Mononuclear cell (primary cell): ENCODE measurements around the gene EHF. TPM values are rescaled to one million over a fixed set of nuclear protein-coding genes. Genes with fewer than 3 reads are reported as not detected.

Source experiments
- H3K27me3 ChIP-seq: 2 replicates; pipeline ENCODE4 v1.6.0; 2011; ENCODE audit warnings: low read length, control low read depth; ENCODE audit not compliant: insufficient read depth
- H3K4me1 ChIP-seq: 2 replicates; pipeline ENCODE4 v1.5.1; 2011; ENCODE audit warnings: mild to moderate bottlenecking, low read length, control low read depth; ENCODE audit not compliant: insufficient read depth
- H3K4me3 ChIP-seq: 2 replicates; pipeline ENCODE4 v1.5.1; 2011; ENCODE audit warnings: mild to moderate bottlenecking, low read length, moderate library complexity
- H3K9me3 ChIP-seq: 2 replicates; pipeline ENCODE4 v1.5.1; 2011; ENCODE audit warnings: low read depth, mild to moderate bottlenecking, control low read depth, low read length
- total RNA-seq: library from RNA; depleted of rRNA; stranded (reverse); fragments of >200 nt; gene quantifications from one replicate; pipeline ENCODE4 v1.2.3, GENCODE V29; 2012

The EHF gene
- total RNA-seq, 1 donor: 0.10 TPM

DNA sequence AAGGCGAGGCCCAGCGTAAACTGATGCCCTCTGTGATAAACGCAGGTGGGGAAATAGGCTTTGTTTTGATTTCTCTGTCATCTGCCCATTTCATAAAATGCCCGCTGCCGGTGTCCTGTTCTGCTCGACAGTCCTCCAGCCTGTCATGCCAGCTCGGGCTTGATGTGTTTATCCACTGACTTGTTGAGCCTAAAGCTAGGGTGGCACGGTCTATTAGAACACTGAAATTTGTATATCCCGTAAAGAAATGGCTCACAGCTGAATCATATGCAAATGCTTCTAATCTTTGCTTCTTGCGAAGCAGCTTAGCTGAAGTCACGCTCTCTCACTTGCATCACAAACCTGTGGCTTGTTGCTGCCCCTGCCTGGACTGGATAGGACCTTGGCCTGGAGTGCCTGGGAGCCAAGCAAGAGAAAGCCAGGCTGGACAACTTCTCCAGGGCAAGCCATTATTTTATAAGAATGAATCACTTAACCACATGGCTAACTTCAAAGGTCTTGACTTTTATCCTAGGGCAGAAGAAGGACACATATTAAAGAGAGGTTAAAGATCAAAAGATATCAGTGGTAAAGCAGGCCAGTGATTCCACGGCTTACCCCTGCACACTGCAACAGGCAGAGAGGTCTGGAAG is 33.1 kb downstream of the EHF start:
- Histone ChIP-seq H3K4me3 (no peak overlapping the region), H3K4me1 (peaks cover 59% of the 10 kb centered on the region), H3K27me3 (no peaks in the 10 kb centered on the region), H3K9me3 (no peaks in the 10 kb centered on the region)

- Histone ChIP-seq H3K4me1 (peaks cover 57% of the 10 kb centered on the region), H3K27me3 (no peaks in the 10 kb centered on the region), H3K4me3 (no peak overlapping the region), H3K9me3 (no peaks in the 10 kb centered on the region)
Measured at GRCh38 chr11:34654483-34655334, 33.8 kb downstream of the EHF start.

GRCh38 chr11:34655335-34656008 is 34.6 kb downstream of the EHF start:
- H3K9me3 ChIP-seq: no peaks in the 10 kb centered on the region
- H3K4me3 ChIP-seq: no peak overlapping the region
- peaks cover 50% of the 10 kb centered on the region for H3K4me1 ChIP-seq
- no peaks in the 10 kb centered on the region for H3K27me3 ChIP-seq

- Histone ChIP-seq H3K9me3 (no peaks in the 10 kb centered on the region), H3K27me3 (no peaks in the 10 kb centered on the region)
Measured at GRCh38 chr11:34656062-34656720, 35.3 kb downstream of the EHF start.

GRCh38 chr11:34658071-34659015 is 37.5 kb downstream of the EHF start:
- Histone ChIP-seq H3K4me1 (peaks cover 21% of the 10 kb centered on the region), H3K9me3 (no peaks in the 10 kb centered on the region)

More at GRCh38 chr11:34656062-34656720, 35.3 kb downstream of the EHF start:
- peaks cover 43% of the 10 kb centered on the region for H3K4me1 ChIP-seq
- no peak overlapping the region for H3K4me3 ChIP-seq

DNA sequence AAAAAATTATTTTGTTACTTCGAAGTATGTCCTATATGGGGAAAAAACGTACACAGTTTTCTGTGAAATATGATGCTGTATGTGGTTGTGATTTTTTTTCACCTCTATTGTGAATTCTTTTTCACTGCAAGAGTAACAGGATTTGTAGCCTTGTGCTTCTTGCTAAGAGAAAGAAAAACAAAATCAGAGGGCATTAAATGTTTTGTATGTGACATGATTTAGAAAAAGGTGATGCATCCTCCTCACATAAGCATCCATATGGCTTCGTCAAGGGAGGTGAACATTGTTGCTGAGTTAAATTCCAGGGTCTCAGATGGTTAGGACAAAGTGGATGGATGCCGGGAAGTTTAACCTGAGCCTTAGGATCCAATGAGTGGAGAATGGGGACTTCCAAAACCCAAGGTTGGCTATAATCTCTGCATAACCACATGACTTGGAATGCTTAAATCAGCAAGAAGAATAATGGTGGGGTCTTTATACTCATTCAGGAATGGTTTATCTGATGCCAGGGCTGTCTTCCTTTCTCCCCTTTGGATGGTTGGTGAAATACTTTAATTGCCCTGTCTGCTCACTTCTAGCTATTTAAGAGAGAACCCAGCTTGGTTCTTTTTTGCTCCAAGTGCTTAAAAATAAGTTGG is 38.3 kb downstream of the EHF start:
- H3K4me3 ChIP-seq: no peak overlapping the region
- H3K4me1 ChIP-seq: peaks cover 12% of the 10 kb centered on the region
- no peaks in the 10 kb centered on the region for H3K27me3 ChIP-seq
- no peaks in the 10 kb centered on the region for H3K9me3 ChIP-seq

More at GRCh38 chr11:34658071-34659015, 37.5 kb downstream of the EHF start:
- no peak overlapping the region for H3K4me3 ChIP-seq
- H3K27me3 ChIP-seq: no peaks in the 10 kb centered on the region

- no peak overlapping the region for H3K4me3 ChIP-seq
- H3K9me3 ChIP-seq: no peaks in the 10 kb centered on the region
- no peaks in the 10 kb centered on the region for H3K27me3 ChIP-seq
- no peaks in the 10 kb centered on the region for H3K4me1 ChIP-seq
Measured at GRCh38 chr11:34665077-34665835, 44.4 kb downstream of the EHF start.

GRCh38 chr11:34667810-34668582 is 47.1 kb downstream of the EHF start:
- Histone ChIP-seq H3K9me3 (no peaks in the 10 kb centered on the region), H3K4me1 (no peaks in the 10 kb centered on the region), H3K27me3 (no peaks in the 10 kb centered on the region), H3K4me3 (no peak overlapping the region)

- Histone ChIP-seq H3K27me3 (no peaks in the 10 kb centered on the region), H3K4me1 (no peaks in the 10 kb centered on the region), H3K9me3 (no peaks in the 10 kb centered on the region), H3K4me3 (no peak overlapping the region)
Measured at GRCh38 chr11:34668583-34669053, 47.7 kb downstream of the EHF start.

DNA sequence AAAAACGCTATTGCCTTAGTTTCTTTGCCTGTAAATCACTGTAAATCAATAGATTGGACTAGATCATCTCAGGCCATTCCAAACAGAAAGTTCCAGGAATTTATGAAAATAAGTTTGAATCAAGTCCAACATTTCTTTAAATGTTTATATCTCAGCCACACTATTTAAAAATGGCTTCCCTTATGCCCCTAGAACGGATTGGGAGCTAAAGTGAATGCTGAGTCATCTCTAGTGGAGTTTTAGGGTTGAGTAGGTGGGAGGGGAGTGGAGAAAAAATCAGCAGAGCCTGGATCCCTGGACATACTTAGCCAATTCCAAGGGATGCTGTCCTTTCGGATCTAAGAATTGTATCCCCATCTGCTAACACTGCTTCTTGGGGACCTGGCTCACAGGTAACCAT is 48.6 kb downstream of the EHF start:
- no peaks in the 10 kb centered on the region for H3K27me3 ChIP-seq
- no peaks in the 10 kb centered on the region for H3K9me3 ChIP-seq
- H3K4me1 ChIP-seq: no peaks in the 10 kb centered on the region
- no peak overlapping the region for H3K4me3 ChIP-seq

GRCh38 chr11:34671117-34671516 is 50.2 kb downstream of the EHF start:
- no peaks in the 10 kb centered on the region for H3K4me1 ChIP-seq
- H3K4me3 ChIP-seq: no peak overlapping the region
- H3K9me3 ChIP-seq: no peaks in the 10 kb centered on the region
- no peaks in the 10 kb centered on the region for H3K27me3 ChIP-seq

DNA sequence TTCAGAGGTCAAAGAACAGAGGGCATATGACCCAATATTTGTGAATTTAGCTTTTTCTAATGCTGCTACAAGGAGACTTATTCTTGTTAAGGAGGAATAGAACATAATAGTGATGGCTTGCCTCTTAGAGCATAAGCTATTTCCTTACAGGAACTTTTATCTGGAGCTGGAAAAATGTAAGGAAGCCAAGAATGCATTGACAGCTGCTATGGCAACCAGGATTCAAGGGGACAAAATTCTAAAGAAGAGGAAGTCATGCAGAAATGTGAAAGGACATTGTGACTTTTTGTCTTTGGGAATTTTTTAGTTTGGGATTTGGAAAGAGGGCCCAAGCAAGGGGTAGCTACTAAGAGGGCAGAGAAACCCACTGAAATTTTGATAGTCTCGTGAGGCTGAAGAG is 51.1 kb downstream of the EHF start:
- Histone ChIP-seq H3K27me3 (no peaks in the 10 kb centered on the region), H3K4me1 (no peaks in the 10 kb centered on the region), H3K4me3 (no peak overlapping the region), H3K9me3 (no peaks in the 10 kb centered on the region)
